BE2C (cell line): ENCODE data around the gene BSDC1.

Experiments
- DNase-seq: peaks from one replicate; pipeline ENCODE4 v3.0.0-alpha.2; 2020
- H3K27me3 ChIP-seq: fragments of 250-450 bp; sonication (Bioruptor Pico); 2 replicates; pipeline ENCODE4 v1.5.1; 2020; ENCODE audit warnings: mild to moderate bottlenecking
- H3K36me3 ChIP-seq: fragments of 250-450 bp; sonication (Bioruptor Pico); 2 replicates; pipeline ENCODE4 v1.5.1; 2020; ENCODE audit warnings: mild to moderate bottlenecking
- H3K4me1 ChIP-seq: fragments of 250-450 bp; sonication (Bioruptor Pico); 2 replicates; pipeline ENCODE4 v1.5.1; 2020
- H3K4me3 ChIP-seq: 2 replicates; pipeline ENCODE4 v1.5.1; 2011; ENCODE audit warnings: low read depth, low read length
- H3K9me3 ChIP-seq: fragments of 250-450 bp; sonication (Bioruptor Pico); 2 replicates; pipeline ENCODE4 v1.5.1; 2020
- TF ChIP-seq, protein P1 (sequence below): IDR thresholded peaks from 2 replicates; pipeline ENCODE4 v1.5.1; 2012; ENCODE audit warnings: mild to moderate bottlenecking, low read depth, low read length

BSDC1 gene

DNA sequence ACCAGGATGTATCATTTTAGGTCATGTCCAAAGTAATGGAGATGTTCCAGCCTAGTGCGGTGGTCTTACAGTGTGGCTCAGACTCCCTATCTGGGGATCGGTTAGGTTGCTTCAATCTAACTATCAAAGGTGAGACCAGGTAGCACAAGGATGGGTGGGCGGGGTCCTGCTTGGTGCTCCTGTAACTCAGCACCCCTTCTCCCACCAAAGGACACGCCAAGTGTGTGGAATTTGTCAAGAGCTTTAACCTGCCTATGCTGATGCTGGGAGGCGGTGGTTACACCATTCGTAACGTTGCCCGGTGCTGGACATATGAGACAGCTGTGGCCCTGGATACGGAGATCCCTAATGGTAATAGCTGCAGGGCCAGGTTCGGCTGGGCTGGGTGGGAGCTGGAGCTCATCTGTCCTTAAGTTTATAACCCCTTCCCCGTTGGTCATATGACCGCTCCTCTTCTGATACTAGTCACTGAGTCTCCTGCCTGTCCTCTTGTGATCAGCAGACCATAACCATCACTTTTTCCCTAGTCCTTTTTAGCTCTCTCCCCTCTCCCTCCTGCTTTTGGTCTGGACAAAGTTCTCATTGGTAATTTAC is 63.6 kb downstream of the BSDC1 start:
- TF ChIP-seq, protein P1, sequence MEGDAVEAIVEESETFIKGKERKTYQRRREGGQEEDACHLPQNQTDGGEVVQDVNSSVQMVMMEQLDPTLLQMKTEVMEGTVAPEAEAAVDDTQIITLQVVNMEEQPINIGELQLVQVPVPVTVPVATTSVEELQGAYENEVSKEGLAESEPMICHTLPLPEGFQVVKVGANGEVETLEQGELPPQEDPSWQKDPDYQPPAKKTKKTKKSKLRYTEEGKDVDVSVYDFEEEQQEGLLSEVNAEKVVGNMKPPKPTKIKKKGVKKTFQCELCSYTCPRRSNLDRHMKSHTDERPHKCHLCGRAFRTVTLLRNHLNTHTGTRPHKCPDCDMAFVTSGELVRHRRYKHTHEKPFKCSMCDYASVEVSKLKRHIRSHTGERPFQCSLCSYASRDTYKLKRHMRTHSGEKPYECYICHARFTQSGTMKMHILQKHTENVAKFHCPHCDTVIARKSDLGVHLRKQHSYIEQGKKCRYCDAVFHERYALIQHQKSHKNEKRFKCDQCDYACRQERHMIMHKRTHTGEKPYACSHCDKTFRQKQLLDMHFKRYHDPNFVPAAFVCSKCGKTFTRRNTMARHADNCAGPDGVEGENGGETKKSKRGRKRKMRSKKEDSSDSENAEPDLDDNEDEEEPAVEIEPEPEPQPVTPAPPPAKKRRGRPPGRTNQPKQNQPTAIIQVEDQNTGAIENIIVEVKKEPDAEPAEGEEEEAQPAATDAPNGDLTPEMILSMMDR = no peak

DNA sequence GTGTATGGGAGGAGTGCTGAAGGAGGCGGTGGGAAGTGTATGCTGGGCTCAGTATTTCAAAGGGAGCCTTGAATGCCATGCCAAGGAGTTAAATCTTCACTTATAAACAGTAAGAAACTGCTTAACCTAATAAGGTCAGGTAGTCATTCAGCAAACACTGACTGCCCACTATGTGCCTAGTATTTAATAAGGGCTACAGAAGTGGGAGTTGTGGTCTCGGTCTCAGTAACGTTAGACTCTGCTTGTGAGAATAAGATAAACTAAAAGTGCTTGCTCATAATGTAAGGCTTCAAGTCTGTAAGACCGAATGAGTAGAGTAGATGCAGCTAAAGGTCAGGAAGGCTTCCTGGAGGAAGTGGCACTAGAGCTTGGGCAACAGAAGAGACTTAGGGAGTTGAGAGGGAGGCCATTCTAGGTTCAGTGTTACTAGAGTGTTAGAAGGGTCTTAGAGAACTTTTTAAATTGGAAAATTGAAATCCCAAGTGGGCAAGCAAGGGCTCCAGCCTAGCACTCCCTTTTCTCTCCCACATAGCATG is 64.2 kb downstream of the BSDC1 start:
- TF ChIP-seq, protein P1 = no peak
- DNase-seq = no peak
- Histone ChIP-seq H3K9me3 (no peaks in the 10 kb centered on the region), H3K4me1 (no peaks in the 10 kb centered on the region), H3K27me3 (no peaks in the 10 kb centered on the region), H3K4me3 (no peak overlapping the region), H3K36me3 (peaks cover 21% of the 10 kb centered on the region)

More for the DNA sequence above, 63.6 kb downstream of the BSDC1 start:
- Histone ChIP-seq H3K36me3 (peaks cover 21% of the 10 kb centered on the region), H3K4me3 (no peak overlapping the region), H3K9me3 (no peaks in the 10 kb centered on the region), H3K4me1 (no peaks in the 10 kb centered on the region), H3K27me3 (no peaks in the 10 kb centered on the region)
- DNase-seq = no peak

DNA sequence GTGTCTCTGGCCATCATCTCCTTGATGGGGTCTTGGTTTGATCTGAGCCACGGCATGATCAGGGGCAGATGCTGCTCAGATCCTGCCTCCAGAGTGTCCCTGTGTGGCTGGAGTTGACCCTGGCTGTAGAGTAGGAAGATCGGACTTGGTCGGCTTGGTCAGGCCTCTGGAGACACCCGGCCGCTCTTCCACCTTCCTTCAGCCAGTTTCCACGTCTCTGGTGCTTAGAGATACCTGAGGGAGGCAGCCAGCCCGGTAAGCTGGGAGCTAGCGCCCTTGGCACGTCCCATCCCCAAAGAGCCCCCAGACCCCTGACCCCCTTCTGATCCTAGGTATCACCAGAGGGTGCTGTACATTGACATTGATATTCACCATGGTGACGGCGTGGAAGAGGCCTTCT is 67.0 kb downstream of the BSDC1 start:
- DNase-seq = no peak
- Histone ChIP-seq H3K36me3 (peaks cover 10% of the 10 kb centered on the region), H3K4me1 (no peaks in the 10 kb centered on the region), H3K9me3 (no peaks in the 10 kb centered on the region), H3K4me3 (no peak overlapping the region), H3K27me3 (no peaks in the 10 kb centered on the region)
- TF ChIP-seq, protein P1 = no peak

DNA sequence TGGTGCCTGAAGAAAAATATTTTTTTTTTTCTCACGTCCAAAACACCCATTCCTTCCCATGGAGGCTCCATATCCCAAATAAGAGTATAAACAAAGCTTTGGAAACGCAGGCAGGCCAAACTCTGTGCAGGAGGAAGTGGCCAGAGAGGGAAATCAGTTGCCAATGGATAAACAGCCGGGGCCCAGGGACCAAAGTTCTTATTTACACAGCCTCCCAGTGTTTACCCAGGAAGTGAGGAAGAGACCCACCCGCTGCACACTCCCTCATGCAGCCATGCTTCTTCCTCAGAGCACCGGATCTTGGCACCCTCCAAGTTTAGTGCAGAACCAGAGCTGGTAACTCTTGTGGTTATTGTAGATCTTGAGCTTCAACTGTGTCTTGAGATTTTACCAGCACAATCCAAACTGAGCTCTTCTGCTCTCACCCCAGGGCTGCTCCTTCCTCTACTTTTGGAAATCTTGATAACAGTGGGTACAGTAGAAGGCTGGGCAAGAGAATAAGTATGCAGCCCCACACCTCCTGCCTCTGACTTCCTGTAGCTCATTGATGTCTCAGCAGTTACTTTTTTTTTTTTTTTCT is 72.4 kb downstream of the BSDC1 start:
- Histone ChIP-seq H3K27me3 (no peaks in the 10 kb centered on the region), H3K9me3 (no peaks in the 10 kb centered on the region), H3K4me3 (no peak overlapping the region), H3K36me3 (no peaks in the 10 kb centered on the region), H3K4me1 (no peaks in the 10 kb centered on the region)
- TF ChIP-seq, protein P1 = no peak
- DNase-seq = no peak

DNA sequence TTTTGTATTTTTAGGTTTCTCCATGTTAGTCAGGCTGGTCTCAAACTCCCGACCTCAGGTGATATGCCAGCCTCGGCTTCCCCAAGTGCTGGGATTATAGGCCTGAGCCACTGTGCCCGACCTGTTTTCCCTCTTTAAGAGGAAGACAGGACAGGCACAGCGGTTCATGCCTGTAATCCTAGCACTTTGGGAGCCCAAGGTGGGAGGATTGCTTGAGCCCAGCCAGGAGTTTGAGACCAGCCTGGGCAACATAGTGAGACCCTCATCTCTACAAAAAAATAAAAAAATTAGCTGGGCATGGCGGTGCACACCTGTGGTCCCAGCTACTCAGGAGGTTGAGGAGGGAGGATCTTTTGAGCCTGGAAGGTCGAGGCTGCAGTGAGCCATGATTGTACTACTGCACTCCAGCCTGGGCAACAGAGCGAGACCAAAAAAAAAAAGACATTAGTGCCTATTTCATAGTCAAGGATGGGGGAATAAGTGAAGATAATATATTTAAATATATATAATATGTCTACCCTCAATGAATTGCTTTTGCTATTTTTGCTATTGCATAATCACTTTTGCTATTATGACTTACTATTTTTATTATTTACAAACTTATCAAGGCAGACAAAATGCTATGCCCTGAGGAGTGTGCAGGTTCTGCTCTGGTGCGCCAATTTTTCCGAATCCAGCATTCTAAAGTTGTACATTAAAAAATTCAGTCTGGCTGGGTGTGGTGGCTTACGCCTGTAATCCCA is 75.9 kb downstream of the BSDC1 start:
- H3K9me3 ChIP-seq = no peaks in the 10 kb centered on the region
- no peaks in the 10 kb centered on the region for H3K36me3 ChIP-seq
- H3K4me3 ChIP-seq = no peak overlapping the region
- no peak for DNase-seq
- no peaks in the 10 kb centered on the region for H3K4me1 ChIP-seq
- TF ChIP-seq, protein P1 = no peak
- H3K27me3 ChIP-seq = no peaks in the 10 kb centered on the region

DNA sequence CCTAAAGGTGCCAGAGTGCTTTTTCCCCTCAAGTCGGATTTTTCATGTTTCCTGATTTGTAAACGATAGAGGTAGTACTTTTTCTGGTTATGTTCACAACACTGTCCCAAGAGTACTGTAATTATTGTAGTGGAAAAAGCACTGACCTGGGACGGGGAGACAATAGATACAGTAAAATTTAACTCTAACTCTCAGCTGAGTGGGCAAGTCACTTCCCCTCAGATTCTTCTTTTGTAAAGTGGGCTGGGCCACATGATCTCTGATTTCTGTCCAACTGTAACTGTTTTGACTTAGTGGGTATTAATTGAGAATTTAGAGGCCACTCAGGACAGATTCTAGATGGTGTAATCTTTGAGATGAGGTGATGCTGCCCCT is 77.4 kb downstream of the BSDC1 start:
- Histone ChIP-seq H3K9me3 (no peaks in the 10 kb centered on the region), H3K4me3 (no peak overlapping the region), H3K4me1 (no peaks in the 10 kb centered on the region), H3K27me3 (no peaks in the 10 kb centered on the region), H3K36me3 (no peaks in the 10 kb centered on the region)
- DNase-seq = no peak
- TF ChIP-seq, protein P1 = no peak
